Measurements from ENCODE around the gene SIDT1. TPM values are rescaled to one million over a fixed set of nuclear protein-coding genes. Genes with fewer than 3 reads are reported as not detected.

Gene SIDT1
- total RNA-seq, 1 experiment from 2014 or later = 0.22 TPM

GRCh38 chr3:113521981-113522380 is 10.4 kb upstream of the SIDT1 start (continued):
- TF ChIP-seq ARID4B (CRISPR knock-in tag; IDR thresholded peaks at IDR 0.05; ENCODE audit: borderline replicate concordance) (no peak), ZNF138 (CRISPR knock-in tag; conservative IDR thresholded peaks at IDR 0.05) (no peak), SOX15 (CRISPR knock-in tag; IDR thresholded peaks at IDR 0.05) (no peak), E2F5 (CRISPR knock-in tag; IDR thresholded peaks at IDR 0.05) (no peak), ZNF512 (CRISPR knock-in tag; IDR thresholded peaks at IDR 0.05; ENCODE audit: borderline replicate concordance) (no peak), AFF4 (CRISPR knock-in tag; IDR thresholded peaks at IDR 0.05; ENCODE audit: borderline replicate concordance) (no peak)

GRCh38 chr3:113523241-113523640 is 9.1 kb upstream of the SIDT1 start:
- H3K36me3 Mint-ChIP-seq = no peaks in the 10 kb centered on the region
- no peak overlapping the region for H3K4me3 Mint-ChIP-seq
- no peak overlapping the region for H3K27ac Mint-ChIP-seq
- no peak for DNase-seq (ENCODE audit: low spot score)
- H3K27me3 Mint-ChIP-seq (ENCODE audit: low read depth) = peaks cover 65% of the 10 kb centered on the region
- H3K9me3 Mint-ChIP-seq = no peaks in the 10 kb centered on the region
- ChIA-PET POLR2A (no interaction called here), CTCF (no interaction called here)
- no peak for ATAC-seq
- H3K4me1 Mint-ChIP-seq = 0 out of 2 replicates have a peak, but pooled peaks cover 2% of the 10 kb centered on the region
- TF ChIP-seq ETV6 (CRISPR knock-in tag; IDR thresholded peaks at IDR 0.05) = no peak
- no peak for TF ChIP-seq PRRX2 (CRISPR knock-in tag; IDR thresholded peaks at IDR 0.05)
- no peak for TF ChIP-seq CREB1 (CRISPR knock-in tag; IDR thresholded peaks at IDR 0.05)
- TF ChIP-seq NR2C2 (CRISPR knock-in tag; IDR thresholded peaks at IDR 0.05) = no peak
- TF ChIP-seq IRF2 (CRISPR knock-in tag; IDR thresholded peaks at IDR 0.05; ENCODE audit: borderline replicate concordance, low read depth) = no peak
- no peak for TF ChIP-seq NR3C1 (CRISPR knock-in tag; conservative IDR thresholded peaks at IDR 0.05; ENCODE audit: low read depth)
- no peak for TF ChIP-seq USF2 (CRISPR knock-in tag; IDR thresholded peaks at IDR 0.05)
- no peak for TF ChIP-seq JUN (CRISPR knock-in tag; IDR thresholded peaks at IDR 0.05)
- TF ChIP-seq KAT7 (CRISPR knock-in tag; IDR thresholded peaks at IDR 0.05; ENCODE audit: borderline replicate concordance) = no peak
- no peak for TF ChIP-seq MYBL2 (CRISPR knock-in tag; IDR thresholded peaks at IDR 0.05)
- TF ChIP-seq E2F4 (CRISPR knock-in tag; IDR thresholded peaks at IDR 0.05; ENCODE audit: borderline replicate concordance, low read depth) = no peak
- no peak for TF ChIP-seq ATF6 (CRISPR knock-in tag; IDR thresholded peaks at IDR 0.05)
- TF ChIP-seq ZNF416 (CRISPR knock-in tag; IDR thresholded peaks at IDR 0.05) = no peak
- no peak for TF ChIP-seq E2F5 (CRISPR knock-in tag; IDR thresholded peaks at IDR 0.05)
